Upper lobe of left lung (tissue), 4 donors: ENCODE measurements around the gene GLUD1.
"Not testable (repeated sequence)": the region's sequence is repeated elsewhere in the genome, so short reads cannot be mapped to it uniquely, and the experiment has no call there.

Source experiments
- CTCF ChIP-seq, 6 experiments: fragments of 450-650 bp in 4 of 6; fragments of 200-600 bp in 2 of 6; sonication (generic) in 2 of 6; IDR thresholded peaks; one replicate each; pipeline ENCODE4 v1.5.1; 2016 to 2019; ENCODE audit warnings: antibody characterized with exemption in 6 of 6
- EP300 ChIP-seq, 4 donors: sonication (generic); formaldehyde crosslinking; IDR thresholded peaks; one replicate each; pipeline ENCODE4 v1.5.1; 2017; ENCODE audit warnings: antibody characterized with exemption in 4 of 4, control low read depth in 2 of 4
- POLR2A ChIP-seq, 4 donors: fragments of 450-650 bp; IDR thresholded peaks; one replicate each; pipeline ENCODE4 v1.5.1; 2016 to 2017; ENCODE audit warnings: antibody characterized with exemption in 4 of 4, mild to moderate bottlenecking in 2 of 4
- POLR2AphosphoS5 ChIP-seq, 2 donors: sonication (generic); formaldehyde crosslinking; IDR thresholded peaks; one replicate each; pipeline ENCODE4 v1.5.1; 2017; ENCODE audit warnings: antibody characterized with exemption in 2 of 2

- not testable (repeated sequence) for TF ChIP-seq CTCF, POLR2A, EP300, POLR2AphosphoS5 (IDR thresholded peaks at IDR 0.05)
These were observed 87.5 kb downstream of the GLUD1 start for GRCh38 chr10:87007124-87007523.
